SW 1271 (cell line): ENCODE results near the gene ARSA.
A peak's percentile ranks its signal among the peaks of the same experiment; 100 is the strongest.
"Not testable (repeated sequence)": the region's sequence is repeated elsewhere in the genome, so short reads cannot be mapped to it uniquely, and the experiment has no call there.

ENCODE experiments used
- DNase-seq, 2 experiments: peaks; one replicate each; lab custom pipeline; 2025; lab: John Stamatoyannopoulos, UW

The ARSA gene

DNA sequence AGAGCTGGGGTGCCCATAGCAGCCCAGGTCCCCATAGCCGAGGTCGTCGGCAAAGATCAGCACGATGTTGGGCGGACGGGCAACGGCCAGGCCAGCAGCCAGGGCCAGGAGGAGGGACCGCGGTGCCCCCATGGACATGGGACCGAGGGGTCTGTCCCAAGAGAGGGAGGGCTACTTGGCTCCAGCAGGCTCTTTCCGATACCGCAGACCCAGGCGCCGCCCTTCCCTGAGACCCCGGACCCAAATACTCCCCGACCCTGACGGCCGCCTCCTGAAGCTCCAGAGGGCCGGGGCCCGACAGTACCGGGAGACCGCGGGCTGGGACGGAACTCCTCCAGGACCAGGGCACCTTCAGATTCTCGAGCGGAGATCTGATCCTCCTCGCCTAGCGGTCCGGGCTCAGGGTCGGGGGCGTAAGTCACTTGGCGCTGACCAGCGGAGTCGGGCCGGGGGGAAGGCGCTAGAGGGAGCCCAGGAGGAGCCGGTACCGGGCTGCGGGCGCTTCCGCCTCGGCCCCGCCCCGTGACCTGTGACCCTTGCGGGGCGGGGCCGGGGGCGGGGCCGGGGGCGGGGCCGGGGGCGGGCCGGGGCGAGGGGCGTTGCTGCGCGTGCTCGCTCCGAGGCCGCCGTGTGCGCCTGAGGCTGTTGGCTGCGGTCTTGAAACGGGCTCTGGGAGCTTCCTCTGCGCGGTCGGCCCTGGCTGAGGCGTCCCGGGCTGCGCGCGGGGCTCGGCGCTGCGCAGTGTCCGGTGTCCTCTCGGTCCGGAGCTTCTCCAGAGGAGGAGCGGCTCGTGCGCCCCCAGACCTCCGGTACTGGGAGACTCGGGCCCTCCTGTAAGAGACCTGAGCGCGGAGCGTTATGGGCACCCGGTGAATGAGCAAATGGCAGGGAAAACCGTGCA lies at the start of gene ARSA:
TSS of gene ARSA (minus strand) at position 511 of the 901 bp plus-strand sequence. CDS start at position 138, 373 bp downstream.
- DNase-seq: peak in 1 of 2 experiments; percentile 46

DNA sequence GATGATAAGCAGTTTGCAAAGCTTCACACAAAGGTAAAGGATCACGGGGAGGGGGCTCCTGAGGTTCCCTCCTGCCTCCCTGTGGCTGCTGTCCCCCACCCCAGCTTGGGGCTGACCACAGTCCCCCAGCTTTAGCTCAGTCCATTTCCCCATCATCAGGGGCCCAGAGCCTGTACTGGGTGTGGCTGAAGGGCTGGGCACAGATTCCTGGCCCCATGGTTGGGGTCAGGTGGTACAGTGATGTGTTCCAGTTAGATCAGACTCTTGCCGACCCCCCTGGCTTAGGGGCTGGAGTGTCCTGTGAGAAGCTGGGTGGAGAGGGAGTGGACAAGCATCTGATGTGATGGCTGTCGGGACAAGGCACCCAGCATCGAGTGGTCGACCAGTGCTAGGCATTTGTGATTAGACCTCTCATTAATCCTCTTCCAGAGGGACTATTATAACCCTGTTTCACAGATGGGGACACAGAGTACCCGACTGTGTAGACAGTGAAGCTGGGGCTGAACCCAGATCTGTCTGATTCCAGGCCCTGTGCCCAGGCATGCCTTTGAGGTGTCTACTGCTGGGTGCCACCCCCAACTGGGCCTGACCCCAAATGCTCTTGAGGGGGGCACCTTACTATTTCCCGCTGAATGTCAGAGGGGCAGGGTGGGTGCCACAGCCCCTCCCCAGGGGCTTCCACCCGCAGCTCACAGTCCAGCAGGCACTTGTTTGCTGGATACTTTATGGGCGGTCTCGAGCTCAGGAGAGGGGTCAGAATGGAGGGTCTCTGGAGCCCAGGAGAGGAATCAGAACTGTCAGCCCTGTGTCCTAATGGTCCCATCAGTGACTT lies 48.9 kb upstream of the ARSA start:
- DNase-seq: no peak

DNA sequence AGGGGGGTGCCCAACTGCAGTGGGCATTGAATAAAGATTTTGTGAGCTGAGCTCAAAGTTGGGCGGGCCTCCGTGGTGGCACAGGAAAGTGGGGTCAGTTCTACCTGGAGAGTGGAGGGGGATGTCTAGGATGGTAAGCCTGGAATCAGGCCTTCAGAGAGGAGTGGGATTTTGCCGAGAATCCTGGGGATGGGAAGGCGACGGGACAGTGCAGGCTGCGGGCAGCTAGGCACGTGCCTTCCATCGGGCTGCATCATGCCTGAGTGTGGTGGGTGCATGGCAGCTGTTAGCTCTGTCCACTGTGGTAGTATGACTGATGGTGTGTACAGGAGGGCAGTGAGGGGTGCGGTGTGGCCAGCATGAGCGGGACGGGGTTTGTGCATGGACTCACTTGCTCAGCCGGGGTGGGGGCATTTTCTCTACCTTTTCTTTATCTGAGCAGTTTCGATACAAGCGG lies 48.3 kb upstream of the ARSA start:
- DNase-seq: no peak

DNA sequence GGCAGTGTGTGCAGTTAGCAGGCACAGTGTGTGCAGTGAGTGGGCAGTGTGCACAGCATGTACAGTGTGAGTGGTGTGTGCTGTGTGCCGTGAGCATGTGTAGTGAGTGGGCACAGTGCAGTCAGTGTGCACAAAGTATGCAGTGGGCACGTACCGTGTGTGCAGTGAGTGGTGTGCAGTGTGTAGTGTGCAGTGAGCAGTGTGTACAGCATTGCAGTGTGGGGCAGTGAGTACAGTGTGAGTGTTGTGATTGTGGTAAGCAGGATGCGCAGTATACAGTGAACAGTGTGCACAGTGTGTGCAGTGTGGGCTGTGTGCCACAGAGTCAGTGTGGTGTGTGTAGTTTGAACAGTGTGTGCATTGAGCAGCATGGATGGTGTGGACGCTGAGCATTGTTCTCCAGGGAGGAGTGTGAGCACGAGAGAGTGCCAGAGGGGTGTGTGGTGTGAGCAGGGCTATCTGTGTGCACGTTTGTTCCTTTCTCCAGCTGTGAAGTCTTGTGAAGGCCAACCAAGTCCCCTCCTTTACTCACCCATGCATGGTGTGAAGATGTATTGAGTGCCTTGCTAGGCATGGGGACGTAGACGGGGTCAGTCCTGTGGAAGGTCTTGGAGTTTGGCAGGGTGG lies 47.7 kb upstream of the ARSA start:
- no peak for DNase-seq

DNA sequence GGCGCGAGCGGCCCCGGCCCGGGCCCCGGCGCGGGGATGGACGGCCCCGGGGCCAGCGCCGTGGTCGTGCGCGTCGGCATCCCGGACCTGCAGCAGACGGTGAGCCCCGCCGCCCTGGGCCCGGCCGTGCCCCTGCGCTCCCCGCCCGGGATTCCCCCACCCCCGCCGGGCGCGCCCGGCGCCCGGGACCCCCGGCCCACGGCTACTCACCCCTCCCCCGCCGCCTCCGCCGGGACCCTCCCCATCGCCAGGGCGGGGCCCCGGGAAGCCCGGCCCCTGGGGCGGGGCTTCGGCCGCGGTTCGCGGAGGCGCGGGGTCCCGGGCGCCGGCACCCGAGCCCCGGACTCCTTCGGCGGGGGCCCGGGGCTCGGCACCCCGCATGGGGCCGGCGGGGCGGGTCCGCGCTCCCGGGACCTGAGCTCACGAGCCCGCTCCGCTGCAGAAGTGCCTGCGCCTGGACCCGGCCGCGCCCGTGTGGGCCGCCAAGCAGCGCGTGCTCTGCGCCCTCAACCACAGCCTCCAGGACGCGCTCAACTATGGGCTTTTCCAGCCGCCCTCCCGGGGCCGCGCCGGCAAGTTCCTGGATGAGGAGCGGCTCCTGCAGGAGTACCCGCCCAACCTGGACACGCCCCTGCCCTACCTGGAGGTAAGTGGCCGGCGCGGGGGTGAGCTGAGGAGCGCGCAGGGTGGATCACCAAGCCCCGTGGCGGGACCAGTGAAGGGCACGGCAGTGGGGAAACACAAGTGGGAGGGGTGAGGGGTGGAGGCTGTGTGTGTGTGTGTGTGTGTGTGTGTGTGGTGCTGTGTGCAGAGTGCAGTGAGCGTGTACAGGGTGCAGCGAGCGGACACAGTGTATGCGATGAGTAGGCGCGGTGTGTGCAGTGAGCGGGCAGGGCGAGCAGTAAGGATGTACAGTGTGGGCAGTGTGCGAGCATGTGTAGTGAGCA lies 46.9 kb upstream of the ARSA start:
- DNase-seq: no peak

DNA sequence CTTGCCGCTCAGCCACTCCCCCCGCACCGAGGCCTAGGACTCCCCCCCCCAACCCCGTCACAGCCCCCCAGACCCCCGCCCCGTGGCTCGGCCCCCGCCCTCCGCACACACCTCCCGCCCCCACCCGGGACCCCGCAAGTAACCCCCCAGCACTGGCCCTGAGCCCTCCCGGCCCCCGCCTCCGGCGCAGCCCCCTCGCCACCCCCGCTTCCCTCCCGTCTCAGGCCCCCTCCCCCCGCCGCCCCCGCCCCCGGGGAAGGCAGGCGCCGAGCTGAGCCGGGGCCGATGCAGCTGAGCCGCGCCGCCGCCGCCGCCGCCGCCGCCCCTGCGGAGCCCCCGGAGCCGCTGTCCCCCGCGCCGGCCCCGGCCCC lies 46.2 kb upstream of the ARSA start:
- DNase-seq: no peak

DNA sequence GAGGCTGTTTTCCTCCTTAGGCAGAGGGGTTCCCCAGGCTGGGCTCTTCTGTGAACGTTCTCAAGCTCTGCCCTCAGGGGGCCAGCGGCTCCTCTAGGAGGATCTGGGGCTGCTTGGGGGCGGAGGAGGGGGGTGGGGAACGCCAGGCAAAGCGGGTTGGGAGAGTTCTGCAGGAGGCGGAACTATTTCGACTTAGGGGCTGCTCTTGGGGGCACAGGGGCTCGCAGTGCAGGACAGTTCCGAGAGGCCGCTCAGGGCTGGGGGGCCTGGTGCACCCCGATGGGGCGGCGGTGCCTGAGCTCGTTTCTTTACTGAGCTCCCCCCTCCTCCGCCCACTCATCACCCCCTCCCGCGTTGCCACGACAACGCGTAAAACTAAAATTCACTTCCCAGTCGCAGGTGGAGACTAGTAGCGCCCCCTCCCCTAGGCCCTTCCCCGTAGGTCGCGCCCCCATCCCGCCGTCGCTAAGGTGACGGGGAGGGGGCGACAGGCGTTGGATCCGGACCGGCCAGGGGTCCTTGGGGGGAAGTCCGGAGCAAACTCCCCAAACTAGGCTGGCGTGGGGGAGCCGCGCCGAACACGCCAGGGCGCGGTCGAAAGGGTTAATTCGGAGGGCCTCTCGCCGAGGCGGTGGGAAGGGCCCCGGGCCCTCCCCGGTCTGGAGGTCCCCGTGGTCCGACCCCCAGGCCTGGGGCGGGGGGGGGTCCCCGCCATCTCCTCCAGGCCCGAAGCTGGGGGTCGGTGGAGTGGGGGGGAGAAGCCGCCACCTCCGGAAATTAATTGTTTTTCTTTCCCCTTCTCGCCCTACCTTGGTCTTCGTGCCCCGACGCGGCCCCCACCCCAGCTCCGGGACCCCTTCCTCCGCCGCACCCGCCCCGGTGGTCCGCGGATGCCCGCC lies 45.5 kb upstream of the ARSA start:
- DNase-seq: no peak

DNA sequence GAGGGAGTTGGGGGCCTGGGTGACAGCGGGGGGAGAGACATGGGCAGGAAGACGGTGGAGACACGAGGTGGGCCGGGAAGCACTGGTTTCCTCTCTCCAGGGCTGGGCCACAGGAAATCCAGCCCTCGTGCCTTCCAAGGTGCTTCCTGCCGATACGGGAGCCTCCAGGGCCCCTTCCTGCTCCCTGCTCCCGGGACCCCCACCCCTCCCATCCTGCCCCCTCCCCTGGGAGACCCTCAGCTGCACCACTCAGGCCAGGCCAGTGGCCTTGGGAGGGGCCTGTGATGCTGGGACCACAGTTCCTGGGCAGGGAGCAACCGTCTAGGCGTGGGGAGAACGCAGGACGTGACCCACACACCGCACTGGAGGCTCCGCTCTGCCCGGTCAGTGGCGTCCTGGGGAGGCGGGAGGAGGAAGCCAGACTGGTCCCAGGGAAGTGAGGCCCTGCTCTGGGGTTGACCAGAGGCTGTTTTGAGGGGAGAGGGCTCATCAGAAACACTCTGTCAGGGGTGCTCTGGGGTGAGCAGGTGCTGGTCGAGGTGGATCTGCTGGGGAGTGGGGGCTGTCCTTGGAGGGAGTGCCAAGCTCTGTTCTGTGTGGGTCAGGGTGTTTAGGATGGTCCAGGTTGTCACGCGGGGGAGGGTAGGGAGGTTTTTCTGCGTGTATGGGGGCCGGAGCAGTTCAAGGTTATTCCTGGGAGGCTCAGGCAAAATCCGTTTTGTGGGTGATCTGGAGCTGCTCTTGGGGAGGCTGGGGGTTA lies 44.7 kb upstream of the ARSA start, which contains the start of gene SHANK3:
TSS of gene SHANK3 (plus strand) at position 353 of the 760 bp plus-strand sequence.
- no peak for DNase-seq

DNA sequence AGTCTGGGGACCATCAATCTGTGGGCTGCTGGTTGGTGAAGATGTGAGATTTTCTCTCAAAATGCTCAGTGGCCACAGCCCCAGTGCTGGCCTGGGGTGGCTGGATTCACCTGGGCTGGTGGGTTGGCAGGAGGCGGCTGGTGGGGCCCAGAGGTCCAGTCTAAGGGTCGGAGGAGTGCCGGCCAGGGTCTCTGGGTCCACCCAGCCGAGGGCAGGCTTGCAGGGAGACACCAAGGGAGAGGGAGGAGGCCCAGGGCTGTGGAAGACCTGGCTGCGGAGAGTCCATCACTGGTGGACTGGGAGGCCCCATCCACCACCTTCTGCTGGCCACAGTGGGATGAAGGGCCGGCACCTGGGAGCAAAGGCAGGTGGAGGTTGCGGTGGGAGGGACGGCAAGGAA lies 44.1 kb upstream of the ARSA start:
- DNase-seq: no peak

DNA sequence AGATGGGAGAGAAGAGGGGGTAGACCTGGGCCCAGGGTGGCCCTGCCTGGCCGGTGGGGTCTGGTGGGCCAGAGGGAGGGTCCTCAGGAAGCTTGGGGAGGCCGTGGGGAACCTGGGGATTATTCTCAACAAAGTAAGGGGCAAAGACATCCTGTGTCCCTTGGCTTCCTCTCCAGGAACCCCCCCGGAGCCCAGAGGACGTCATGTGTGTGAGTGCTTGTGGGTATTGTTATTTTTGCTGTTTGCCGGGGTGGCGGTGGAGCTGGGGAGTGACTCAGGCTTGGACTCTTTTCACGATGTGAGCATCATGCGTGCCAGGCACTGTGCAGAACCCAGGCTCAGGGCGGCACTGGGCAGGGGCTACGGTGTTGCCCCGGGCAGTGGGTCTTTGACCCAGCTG lies 43.7 kb upstream of the ARSA start:
- no peak for DNase-seq

DNA sequence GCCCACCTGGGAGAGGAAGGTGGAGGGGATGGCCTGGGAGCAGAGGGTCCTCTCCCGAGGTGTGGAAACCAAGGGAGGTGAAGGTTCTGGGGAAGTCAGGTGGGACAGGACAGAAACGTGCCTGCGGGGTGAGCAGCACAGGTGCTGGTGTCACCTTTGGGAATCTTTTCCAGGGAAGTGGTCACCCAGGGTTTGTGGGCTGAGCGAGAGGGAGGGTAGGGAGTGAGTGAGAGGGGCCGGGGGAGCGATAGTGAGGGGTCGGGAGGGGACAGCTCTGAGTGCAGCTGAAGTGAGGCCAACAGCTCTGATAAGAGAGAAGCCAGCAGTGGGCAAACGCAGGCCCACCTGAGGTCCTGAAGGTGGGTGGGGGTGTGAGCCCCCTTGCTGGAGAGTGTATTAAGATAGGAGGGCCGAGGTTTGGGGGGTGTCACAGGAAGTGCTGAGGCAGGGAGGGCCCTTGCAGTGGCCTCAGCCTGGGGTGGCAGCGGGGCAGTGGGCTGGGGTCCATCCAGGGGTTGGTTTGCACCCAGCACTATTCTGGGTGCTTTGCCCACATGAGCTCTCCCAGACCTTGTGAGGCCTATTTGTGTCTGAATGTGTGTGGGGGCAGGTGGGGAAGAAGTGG lies 43.1 kb upstream of the ARSA start:
- no peak for DNase-seq

DNA sequence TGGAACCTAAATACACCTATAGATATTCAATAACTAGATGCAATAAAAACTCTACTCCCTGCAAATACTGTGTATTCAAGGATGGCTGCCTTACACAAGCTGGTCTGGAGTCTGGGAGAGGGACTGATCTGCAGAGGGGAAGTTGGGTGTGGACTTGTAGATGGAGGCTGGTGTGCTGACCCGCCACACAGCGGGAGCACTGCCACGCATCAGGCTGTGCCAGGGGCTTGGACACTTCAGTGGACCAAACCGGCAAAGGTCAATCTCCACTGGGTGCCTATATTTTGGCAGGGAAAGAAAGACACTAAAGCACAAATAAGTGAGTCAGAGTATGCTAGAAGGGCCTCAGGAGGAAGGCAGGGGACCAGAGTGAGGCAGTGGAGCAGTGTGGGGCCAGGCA lies 42.6 kb upstream of the ARSA start:
- DNase-seq: no peak

DNA sequence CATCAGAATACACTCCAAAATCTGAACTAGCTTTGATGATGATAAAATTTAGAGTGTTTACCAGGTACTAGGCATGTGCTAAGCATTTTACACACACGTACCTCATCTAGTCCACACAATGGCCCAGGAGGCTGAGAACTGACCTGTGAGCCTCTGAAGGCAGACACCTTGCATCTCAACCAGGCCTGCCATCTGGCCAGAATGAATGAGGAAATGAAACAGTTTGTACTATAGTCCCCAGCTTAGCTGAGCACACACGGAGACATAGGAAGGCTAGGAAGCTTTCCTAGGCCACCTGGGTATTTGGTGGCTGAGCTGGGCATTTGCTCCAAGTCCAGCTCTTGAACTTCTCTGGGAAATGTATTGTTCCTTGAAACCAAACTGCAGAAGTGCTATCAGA lies 37.8 kb upstream of the ARSA start:
- DNase-seq: no peak

DNA sequence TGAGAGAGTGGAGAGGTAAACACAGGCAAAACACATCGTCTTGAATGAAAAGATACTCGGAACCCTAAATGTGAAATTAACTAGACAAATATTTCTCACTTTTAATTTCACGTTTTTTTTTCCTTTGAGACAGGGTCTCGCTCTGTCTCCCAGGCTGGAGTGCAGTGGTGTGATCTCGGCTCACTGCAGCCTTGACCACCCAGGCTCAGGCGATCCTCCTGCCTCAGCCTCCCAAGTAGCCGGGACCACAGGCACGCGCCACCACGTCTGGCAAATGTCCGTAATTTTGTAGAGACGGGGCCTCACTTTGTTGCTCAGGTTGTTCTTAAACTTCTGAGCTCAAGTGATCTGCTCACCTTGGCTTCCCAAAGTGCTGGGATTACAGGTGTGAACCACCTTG lies 37.3 kb upstream of the ARSA start:
- DNase-seq: no peak

DNA sequence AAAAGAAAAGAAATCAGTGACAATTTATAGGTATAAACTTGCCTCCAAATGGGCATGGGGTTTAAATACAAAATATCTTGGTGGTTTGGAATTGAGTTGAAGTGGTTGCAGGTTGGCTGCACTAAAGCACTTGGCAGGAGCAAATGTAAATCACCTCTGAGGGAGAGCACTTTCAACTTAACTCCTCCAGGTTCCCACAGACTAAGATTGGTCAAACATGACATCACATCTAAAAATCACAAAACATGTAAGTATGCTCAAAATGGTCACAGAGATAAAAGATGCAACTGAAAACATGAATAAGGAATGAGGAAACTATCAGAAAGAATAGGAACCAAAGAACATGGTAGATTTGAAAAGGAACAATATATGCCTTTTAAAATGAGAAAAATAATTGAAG lies 32.4 kb upstream of the ARSA start:
- DNase-seq: no peak

DNA sequence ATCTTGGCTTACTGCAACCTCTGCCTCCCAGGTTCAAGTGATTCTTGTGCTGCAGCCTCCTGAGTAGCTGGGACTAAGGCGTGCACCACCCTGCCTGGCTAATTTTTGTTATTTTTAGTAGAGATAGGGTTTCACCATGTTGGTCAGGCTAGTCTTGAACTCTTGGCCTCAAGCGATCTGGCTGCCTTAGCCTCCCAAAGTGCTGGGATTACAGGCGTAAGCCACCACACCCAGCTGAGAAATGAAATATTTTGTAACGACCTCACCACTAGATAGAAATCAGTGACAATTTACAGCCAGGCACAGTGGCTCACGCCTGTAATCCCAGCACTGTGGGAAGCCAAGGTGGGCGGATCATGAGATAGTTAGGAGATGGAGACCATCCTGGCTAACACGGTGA lies 31.8 kb upstream of the ARSA start:
- not testable (repeated sequence) for DNase-seq

DNA sequence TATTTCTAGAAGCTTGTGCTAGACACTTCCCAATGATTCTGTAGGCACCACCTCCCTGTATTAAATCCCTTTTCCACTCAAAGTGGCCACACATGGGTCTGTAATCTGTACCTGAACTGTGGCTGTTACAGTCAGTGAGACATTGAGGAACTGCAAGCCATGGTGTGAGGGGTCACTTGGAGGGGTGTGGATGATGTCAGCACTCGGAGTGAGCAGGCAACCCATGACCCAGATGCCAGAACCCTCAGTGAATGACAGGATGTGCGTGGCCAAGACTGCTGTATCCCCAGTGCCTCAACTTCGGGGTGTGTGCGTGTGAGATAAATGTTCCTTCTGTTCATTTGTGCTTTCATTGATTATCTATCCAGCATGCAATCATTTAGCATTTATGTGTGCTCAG lies 30.0 kb upstream of the ARSA start:
- DNase-seq: no peak

DNA sequence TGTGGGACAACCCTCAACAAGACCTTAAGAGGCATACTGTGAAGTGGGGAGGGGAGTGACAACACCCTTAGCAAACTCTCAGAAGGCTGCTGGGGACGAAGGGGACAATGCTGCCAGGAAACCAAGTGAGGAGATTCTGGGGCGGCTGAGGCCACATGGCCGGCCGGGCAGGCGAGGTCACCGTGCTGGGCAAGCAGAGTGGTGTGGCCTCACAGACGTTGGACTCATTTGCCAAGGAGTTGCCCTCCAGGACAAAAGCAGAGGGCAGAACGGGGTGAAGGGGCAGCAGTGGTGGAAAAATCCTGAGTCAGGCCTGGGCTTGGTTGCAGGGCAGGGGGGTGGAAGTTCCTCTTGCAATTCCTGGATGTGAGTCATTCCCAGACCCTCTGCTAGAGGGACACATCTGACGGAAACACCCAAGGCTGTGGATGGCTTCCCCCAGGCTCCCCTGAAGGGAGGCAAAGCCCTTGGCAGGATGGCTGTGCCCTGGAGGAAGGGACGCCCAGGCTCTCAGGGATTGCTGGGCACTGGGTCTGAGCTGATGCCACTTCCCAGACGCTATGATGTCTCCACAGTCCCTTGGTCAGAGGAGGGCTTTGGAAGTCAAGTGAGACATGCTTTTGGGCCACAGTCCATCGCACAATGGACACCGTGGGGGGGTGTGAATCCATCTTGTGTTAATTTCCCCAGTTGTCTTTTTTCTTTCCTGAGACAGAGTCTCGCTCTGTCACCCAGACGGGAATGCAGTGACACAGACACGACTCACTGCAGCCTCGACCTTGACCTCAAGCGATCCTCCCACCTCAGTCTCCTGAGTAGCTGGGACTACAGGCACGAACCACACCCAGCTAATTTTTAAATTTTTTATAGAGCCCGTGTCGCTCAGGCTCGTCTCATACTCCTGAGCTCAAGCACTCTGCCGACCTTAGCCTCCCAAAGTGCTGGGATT lies 28.4 kb upstream of the ARSA start:
- DNase-seq: peak; percentile 34 to 49
